Measurements from ENCODE around the gene CA10. TPM values are rescaled to one million over a fixed set of nuclear protein-coding genes. Genes with fewer than 3 reads are reported as not detected.

CA10 gene
- total RNA-seq, 2 donors from 2014 or later = not detected

GRCh38 chr17:51651513-51652298 is 506.8 kb downstream of the CA10 start:
- intact Hi-C loops (cut with DNase I, micrococcal nuclease) = no loop called here
- ATAC-seq (no peak), DNase-seq (no peak)

GRCh38 chr17:51650772-51651171 is 507.7 kb downstream of the CA10 start:
- intact Hi-C loops (cut with DNase I, micrococcal nuclease) = no loop called here

GRCh38 chr17:51650202-51650601 is 508.3 kb downstream of the CA10 start:
- DNase-seq (no peak), ATAC-seq (no peak)
- intact Hi-C loops (cut with DNase I, micrococcal nuclease) = no loop called here

More at GRCh38 chr17:51650772-51651171, 507.7 kb downstream of the CA10 start:
- DNase-seq (no peak), ATAC-seq (no peak)

- intact Hi-C loops (cut with DNase I, micrococcal nuclease) = loop anchor here in 1 of 2 donors (10.0 kb wide), 1 partner anchor 57 kb away; no protein-coding TSS in a partner anchor
- no peak for DNase-seq
- no peak for ATAC-seq
These were observed 510.7 kb downstream of the CA10 start for GRCh38 chr17:51647826-51648225.

GRCh38 chr17:51647067-51647466 is 511.4 kb downstream of the CA10 start:
- ATAC-seq (no peak), DNase-seq (no peak)
- intact Hi-C loops (cut with DNase I, micrococcal nuclease) = loop anchor here in 1 of 2 donors (10.0 kb wide), 1 partner anchor 58 kb away; no protein-coding TSS in a partner anchor

GRCh38 chr17:51646539-51646938 is 512.0 kb downstream of the CA10 start:
- ATAC-seq (no peak), DNase-seq (no peak)
- intact Hi-C loops (cut with DNase I, micrococcal nuclease) = loop anchor here in 1 of 2 donors (10.0 kb wide), 1 partner anchor 58 kb away; no protein-coding TSS in a partner anchor

- intact Hi-C loops (cut with DNase I, micrococcal nuclease) = loop anchor here in 1 of 2 donors (10.0 kb wide), 1 partner anchor 60 kb away; no protein-coding TSS in a partner anchor
- DNase-seq (no peak), ATAC-seq (no peak)
These were observed 513.5 kb downstream of the CA10 start for GRCh38 chr17:51645056-51645455.

GRCh38 chr17:51643702-51644490 is 514.6 kb downstream of the CA10 start:
- DNase-seq = no peak
- no peak for ATAC-seq
- intact Hi-C loops (cut with DNase I, micrococcal nuclease) = loop anchor here in 1 of 2 donors (10.0 kb wide), 1 partner anchor 61 kb away; no protein-coding TSS in a partner anchor

GRCh38 chr17:51642029-51642428 is 516.5 kb downstream of the CA10 start:
- ATAC-seq (no peak), DNase-seq (no peak)
- intact Hi-C loops (cut with DNase I, micrococcal nuclease) = loop anchor here in 1 of 2 donors (10.0 kb wide), 1 partner anchor 63 kb away; no protein-coding TSS in a partner anchor

- intact Hi-C loops (cut with DNase I, micrococcal nuclease) = loop anchor here in 1 of 2 donors (10.0 kb wide), 1 partner anchor 65 kb away; no protein-coding TSS in a partner anchor
- no peak for ATAC-seq
- DNase-seq = no peak
These were observed 518.3 kb downstream of the CA10 start for GRCh38 chr17:51640108-51640622.

- intact Hi-C loops (cut with DNase I, micrococcal nuclease) = no loop called here
- no peak for ATAC-seq
- no peak for DNase-seq
These were observed 519.5 kb downstream of the CA10 start for GRCh38 chr17:51638971-51639370.

- ATAC-seq (no peak), DNase-seq (no peak)
- intact Hi-C loops (cut with DNase I, micrococcal nuclease) = no loop called here
These were observed 522.2 kb downstream of the CA10 start for GRCh38 chr17:51636291-51636690.

GRCh38 chr17:51630101-51630671 is 528.3 kb downstream of the CA10 start:
- intact Hi-C loops (cut with DNase I, micrococcal nuclease) = no loop called here
- no peak for ATAC-seq
- DNase-seq = no peak

- ATAC-seq (no peak), DNase-seq (no peak)
- intact Hi-C loops (cut with DNase I, micrococcal nuclease) = no loop called here
These were observed 529.3 kb downstream of the CA10 start for GRCh38 chr17:51629232-51629631.

- ATAC-seq (no peak), DNase-seq (no peak)
- intact Hi-C loops (cut with DNase I, micrococcal nuclease) = no loop called here
These were observed 530.7 kb downstream of the CA10 start for GRCh38 chr17:51627779-51628178.

GRCh38 chr17:51618476-51618875 is 540.0 kb downstream of the CA10 start:
- DNase-seq (no peak), ATAC-seq (no peak)
- intact Hi-C loops (cut with DNase I, micrococcal nuclease) = no loop called here

- no peak for DNase-seq
- intact Hi-C loops (cut with DNase I, micrococcal nuclease) = no loop called here
- ATAC-seq = no peak
These were observed 540.5 kb downstream of the CA10 start for GRCh38 chr17:51617986-51618385.

GRCh38 chr17:51613255-51613654 is 545.3 kb downstream of the CA10 start:
- ATAC-seq = no peak
- intact Hi-C loops (cut with DNase I, micrococcal nuclease) = no loop called here
- DNase-seq = no peak

GRCh38 chr17:51612692-51613091 is 545.8 kb downstream of the CA10 start:
- DNase-seq = no peak
- intact Hi-C loops (cut with DNase I, micrococcal nuclease) = no loop called here
- ATAC-seq = no peak
